HG03135 (cell line): ENCODE results near the gene MEGF9.
A peak's percentile ranks its signal among the peaks of the same experiment; 100 is the strongest.

Experiments used
- ATAC-seq: cut with Tn5 transposase; IDR thresholded peaks from one replicate; pipeline ENCODE4 v1.9.1; 2021; ENCODE audit warnings: mild to moderate bottlenecking, moderate library complexity; ENCODE audit not compliant: unreplicated experiment

MEGF9 gene

DNA sequence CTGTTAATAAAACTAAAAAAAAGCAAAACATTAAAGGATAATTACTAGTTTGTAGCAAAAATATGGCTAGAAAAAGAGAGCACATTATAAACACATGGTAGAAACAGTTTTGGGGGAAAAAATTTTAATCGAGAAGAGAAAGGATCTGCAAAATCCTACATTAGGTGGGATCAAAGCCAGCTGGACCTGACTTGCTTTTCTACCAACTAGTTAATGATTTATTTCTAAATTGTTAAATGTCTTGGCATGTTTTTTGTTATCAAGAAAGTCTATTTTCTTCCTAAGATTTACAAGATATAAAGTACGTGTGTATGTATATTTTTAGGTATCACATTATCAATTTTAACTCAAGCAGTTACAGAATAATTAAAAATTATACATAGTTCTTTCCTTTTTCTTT is 87.2 kb downstream of the MEGF9 start:
- ATAC-seq: no peak

- no peak for ATAC-seq
Measured at GRCh38 chr9:120626512-120626911, 87.8 kb downstream of the MEGF9 start.

GRCh38 chr9:120625222-120625621 is 89.0 kb downstream of the MEGF9 start:
- ATAC-seq: no peak

DNA sequence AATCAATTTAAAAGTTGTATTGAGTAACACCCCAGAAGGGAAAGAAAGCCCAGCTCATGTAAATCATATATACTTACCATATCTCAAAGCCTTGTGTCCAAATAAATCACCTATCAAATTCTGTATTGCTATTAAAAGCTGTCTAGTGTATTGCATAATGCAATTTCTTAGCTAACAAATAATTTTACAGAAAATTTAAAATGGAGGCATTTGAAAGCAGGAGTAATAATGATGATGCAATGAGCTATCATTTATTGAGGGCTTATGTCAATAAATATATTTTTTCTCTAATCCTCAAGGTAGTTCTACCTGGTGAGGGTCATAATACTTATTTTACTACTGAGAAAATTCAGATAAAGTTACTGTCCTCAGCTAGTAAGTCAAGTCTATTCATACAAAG is 91.5 kb downstream of the MEGF9 start:
- no peak for ATAC-seq

GRCh38 chr9:120621941-120622340 is 92.3 kb downstream of the MEGF9 start:
- ATAC-seq: no peak

GRCh38 chr9:120619751-120620655 is 94.3 kb downstream of the MEGF9 start:
- ATAC-seq: peak; percentile 65

GRCh38 chr9:120616966-120617935 is 97.0 kb downstream of the MEGF9 start:
- ATAC-seq: no peak

DNA sequence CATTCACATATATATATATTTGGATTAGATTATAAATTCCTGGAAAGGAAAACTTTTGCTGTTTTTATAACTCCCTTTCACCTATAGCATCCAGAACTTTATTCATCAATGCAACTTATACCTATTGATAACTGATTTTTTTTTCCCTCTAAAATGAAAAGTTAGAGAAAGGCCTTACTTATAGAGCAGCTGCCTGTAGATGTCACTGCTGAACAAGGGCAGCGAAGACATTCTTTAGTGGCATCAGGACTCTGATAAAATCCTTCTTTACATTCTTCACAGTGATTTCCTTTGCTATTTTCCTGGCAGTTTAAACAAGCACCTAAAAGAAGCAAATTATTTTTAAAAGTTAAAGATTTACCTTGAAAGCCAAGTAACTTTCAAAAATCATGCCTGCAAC is 102.1 kb downstream of the MEGF9 start:
- no peak for ATAC-seq

DNA sequence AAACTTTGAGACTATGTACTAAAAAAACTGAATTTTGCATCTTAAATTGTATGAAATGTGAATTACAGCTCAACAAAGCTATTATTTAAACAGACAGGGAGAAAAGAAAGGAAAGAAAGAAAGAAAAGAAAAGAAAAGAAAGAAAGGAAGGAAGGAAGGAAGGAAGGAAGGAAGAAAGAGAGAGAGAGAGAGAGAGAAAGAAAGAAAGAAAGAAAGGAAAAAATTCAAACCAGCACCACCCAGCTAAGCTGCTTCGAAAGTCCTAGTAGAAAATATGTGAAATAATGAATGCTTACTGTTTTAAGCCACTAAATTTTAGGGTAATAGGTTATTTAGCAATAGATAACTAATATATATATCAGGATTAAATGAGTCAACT is 102.6 kb downstream of the MEGF9 start:
- no peak for ATAC-seq

GRCh38 chr9:120610975-120611689 is 103.1 kb downstream of the MEGF9 start:
- ATAC-seq: no peak

GRCh38 chr9:120609636-120610035 is 104.6 kb downstream of the MEGF9 start:
- ATAC-seq: no peak

DNA sequence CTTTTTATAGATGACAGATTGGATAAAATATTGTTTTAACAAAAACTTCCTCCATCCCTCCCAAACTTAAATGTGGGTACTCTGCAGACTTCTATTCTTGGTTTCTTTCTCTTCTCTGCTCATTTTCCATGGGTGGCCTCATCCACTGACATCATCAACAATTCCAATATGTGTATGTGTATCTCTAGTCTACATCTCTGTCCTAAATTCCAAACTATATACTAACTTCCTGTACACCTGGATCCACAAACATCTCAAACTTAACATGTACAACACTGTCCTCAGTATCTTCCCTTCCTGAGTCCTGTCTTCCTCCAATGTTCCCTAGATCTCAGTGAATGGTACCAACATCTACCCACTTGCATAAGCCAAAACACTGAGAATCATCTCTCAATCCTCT is 105.8 kb downstream of the MEGF9 start:
- ATAC-seq: no peak

GRCh38 chr9:120603591-120603990 is 110.7 kb downstream of the MEGF9 start:
- no peak for ATAC-seq

- no peak for ATAC-seq
Measured at GRCh38 chr9:120603010-120603409, 111.3 kb downstream of the MEGF9 start.

DNA sequence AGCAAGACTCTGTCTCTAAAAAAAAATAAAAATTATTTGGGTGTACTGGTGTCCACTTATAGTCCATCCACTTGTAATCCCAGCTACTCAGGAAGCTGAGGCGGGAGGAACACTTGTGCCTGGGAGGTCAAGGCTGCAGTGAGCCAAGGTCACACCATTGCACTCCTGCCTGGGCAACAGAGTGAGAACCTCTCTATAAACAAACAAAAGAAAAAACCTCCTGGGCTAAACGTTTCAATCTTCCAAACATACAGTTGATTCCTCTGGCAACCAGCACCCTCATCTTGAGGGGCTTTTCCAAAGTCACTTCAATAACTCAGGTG is 120.4 kb downstream of the MEGF9 start:
- ATAC-seq: no peak

GRCh38 chr9:120593250-120593954 is 120.9 kb downstream of the MEGF9 start:
- ATAC-seq: no peak

GRCh38 chr9:120592210-120592609 is 122.1 kb downstream of the MEGF9 start:
- no peak for ATAC-seq

GRCh38 chr9:120587328-120587727 is 126.9 kb downstream of the MEGF9 start:
- ATAC-seq: no peak

DNA sequence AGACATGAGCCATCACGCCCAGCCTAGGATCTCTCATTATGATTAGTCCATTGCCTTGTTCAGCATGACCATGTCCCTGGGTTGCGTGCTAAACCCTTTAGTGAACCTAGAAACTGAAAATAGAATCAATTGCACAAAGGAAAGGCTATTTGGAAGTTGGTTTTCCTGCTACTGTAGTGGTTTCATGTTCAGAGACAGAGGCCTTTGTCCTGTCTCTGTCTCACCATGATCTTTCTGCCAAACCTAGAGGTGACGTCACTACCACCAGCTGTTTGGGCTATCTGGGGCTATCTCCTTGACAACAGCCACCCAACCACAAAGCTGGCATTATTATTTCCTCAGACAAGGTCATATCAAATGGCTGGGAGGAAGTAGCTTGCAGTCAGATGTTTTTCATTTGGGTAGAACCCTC is 130.3 kb downstream of the MEGF9 start:
- peak; percentile 25 for ATAC-seq

DNA sequence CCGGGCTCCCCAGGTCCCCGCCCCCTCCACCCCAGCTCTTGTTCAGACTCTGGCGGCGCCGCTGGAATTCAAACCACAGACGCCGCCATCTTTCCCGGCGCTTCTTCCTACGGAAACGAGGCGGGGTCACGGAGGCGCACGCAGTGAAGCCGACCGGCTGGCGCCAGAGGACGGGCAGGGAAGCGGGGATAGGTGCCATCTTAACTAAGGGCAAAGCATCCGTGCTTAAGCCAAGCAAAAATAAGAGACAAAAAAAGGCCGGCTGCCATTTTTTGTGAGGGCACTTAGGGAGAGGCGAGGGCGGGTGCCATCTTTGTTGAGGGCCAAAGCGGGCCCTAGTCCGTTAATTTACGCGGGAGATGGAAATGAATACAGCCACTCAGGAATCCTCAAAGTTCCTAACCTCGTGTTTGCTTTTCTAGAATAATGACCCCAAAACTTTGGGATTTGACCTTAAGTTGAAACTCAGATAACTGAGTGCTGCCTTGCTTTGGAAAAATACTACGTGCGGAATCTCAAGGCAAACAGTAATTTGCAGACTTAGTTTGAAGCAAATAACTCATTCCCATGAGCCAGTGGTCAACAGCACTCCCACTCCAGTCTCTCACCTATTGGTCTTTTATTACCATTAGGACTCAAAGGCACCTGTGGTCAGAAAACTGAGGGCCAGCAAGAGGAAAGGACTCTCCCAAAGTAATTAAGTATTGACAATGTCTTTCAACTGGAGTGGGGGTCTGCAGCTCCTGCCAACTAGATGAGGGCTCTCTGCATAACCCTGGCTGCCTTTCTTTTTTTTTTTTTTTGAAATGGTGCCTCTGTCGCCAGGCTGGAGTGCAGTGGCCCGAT is 134.0 kb downstream of the MEGF9 start, which contains the start of gene CDK5RAP2:
Gene CDK5RAP2, minus strand, starts transcription at position 117 of the 846 bp plus-strand sequence. CDS start 189 bp downstream, outside the sequence.
- ATAC-seq: peak; percentile 96
